Left kidney (tissue), 8 donors: ENCODE data around the gene TSEN54. TPM values are rescaled to one million over a fixed set of nuclear protein-coding genes. Genes with fewer than 3 reads are reported as not detected.
"Not testable (repeated sequence)": the region's sequence is repeated elsewhere in the genome, so short reads cannot be mapped to it uniquely, and the experiment has no call there.

Source experiments
- DNase-seq: peaks from one replicate; pipeline ENCODE4 v3.0.0-alpha.2; 2013
- long read RNA-seq, 8 donors: transcript quantifications; one replicate each; lab custom pipeline, GENCODE V29; 2026
- polyA plus RNA-seq: library from polyadenylated mRNA; unstranded; fragments of 120-200 nt; gene quantifications from one replicate; pipeline ENCODE4 v1.2.1, GENCODE V29; 2013; ENCODE audit not compliant: insufficient read length

The TSEN54 gene
- polyA plus RNA-seq = 53.2 TPM
- long read RNA-seq, donor 1, transcript TSEN54-201 (11 exons, 1,944 nt) = major isoform, 8 of 22 reads
- long read RNA-seq, donor 1, partial matches to known transcripts = 12 of 22 reads
- long read RNA-seq, donor 1, other reads (novel, unspliced or antisense) = 0 of 22 reads
- long read RNA-seq, donor 2, partial matches to known transcripts = 0 of 6 reads
- long read RNA-seq, donor 2, other reads (novel, unspliced or antisense) = 0 of 6 reads
- long read RNA-seq, donor 3, transcript TSEN54-201 (11 exons, 1,944 nt) = major isoform, 7 of 15 reads
- long read RNA-seq, donor 3, partial matches to known transcripts = 6 of 15 reads
- long read RNA-seq, donor 3, other reads (novel, unspliced or antisense) = 0 of 15 reads
- long read RNA-seq, donor 4, partial matches to known transcripts = 0 of 1 reads
- long read RNA-seq, donor 4, other reads (novel, unspliced or antisense) = 0 of 1 reads
- long read RNA-seq, donor 5, transcript TSEN54-201 (11 exons, 1,944 nt) = major isoform, 15 of 18 reads
- long read RNA-seq, donor 5, partial matches to known transcripts = 0 of 18 reads
- long read RNA-seq, donor 5, other reads (novel, unspliced or antisense) = 0 of 18 reads
- long read RNA-seq, donor 6, partial matches to known transcripts = 12 of 15 reads
- long read RNA-seq, donor 6, other reads (novel, unspliced or antisense) = 0 of 15 reads
- long read RNA-seq, donor 7, transcript TSEN54-201 (11 exons, 1,944 nt) = major isoform, 9 of 12 reads
- long read RNA-seq, donor 7, partial matches to known transcripts = 0 of 12 reads
- long read RNA-seq, donor 7, other reads (novel, unspliced or antisense) = 0 of 12 reads
- long read RNA-seq, donor 8, partial matches to known transcripts = 0 of 3 reads
- long read RNA-seq, donor 8, other reads (novel, unspliced or antisense) = 0 of 3 reads

DNA sequence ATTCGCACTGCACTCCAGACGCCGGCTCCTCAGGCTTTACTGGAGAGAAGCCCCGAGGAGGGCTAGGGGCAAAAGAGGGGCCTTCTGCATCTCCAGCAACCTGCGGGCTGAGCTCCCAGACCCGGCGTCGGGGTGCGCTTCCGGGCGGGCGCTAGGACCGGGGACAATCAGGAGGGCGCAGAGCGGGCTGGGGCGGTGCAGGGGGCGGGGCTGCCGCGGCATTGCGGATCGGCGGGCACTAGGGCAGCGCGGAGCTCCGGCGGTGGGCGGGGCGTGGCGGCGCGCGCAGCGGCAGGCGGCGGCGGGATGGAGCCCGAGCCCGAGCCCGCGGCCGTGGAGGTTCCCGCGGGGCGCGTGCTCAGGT, at the start of gene TSEN54:
Gene TSEN54, plus strand, starts transcription at position 274 of the 364 bp plus-strand sequence. Its CDS starts 33 bp downstream, at position 307.
- peak; percentile 88 for DNase-seq

GRCh38 chr17:75468291-75468754, 48.0 kb upstream of the TSEN54 start:
- DNase-seq = no peak

DNA sequence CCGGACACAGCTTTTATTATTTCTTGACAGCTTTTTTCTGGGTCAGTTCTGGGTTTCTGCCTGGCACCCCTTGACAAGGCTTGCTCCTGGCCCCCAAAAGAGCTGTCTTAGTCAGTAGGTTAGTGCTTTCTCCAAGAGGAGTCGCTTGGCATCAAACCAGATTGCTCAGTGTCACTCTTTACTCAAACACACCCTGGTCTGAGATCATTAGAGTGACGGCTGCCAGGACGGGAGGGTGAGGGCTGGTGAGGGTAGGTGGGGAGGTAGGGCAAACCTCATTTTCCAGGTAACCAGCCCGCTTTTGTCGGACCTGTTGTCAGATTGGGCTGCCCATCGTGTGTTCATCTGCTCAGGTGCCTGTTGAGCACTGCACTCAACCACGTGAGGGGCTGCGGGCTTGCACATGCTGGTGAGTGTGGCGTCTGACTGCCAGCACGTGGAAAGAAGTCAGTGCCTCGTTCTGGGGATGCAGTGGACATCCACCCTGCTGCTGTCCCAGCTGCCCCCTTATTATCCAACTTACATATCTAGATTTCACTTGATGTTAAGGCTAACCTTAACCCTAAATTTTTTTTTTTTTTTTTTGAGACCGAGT, 47.5 kb upstream of the TSEN54 start:
- DNase-seq = no peak

DNA sequence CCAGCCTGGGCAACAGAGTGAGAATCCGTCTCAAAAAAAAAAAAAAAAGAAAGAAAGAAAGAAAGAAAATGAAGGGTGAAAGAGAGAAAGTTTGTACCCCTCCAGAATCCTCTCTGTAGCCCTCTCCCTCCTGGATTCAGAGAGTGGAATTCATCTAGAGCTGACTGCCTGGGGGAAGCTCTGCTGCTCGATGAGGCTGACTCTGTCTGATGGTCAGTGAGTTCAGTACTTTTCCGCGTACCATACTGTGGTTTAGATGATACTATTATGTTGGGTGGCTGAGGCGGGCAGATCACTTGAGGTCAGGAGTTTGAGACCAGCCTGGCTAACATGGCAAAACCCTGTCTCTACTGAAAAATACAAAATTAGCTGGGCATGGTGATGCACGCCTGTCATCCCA, 45.1 kb upstream of the TSEN54 start:
- no peak for DNase-seq

- no peak for DNase-seq
Measured at GRCh38 chr17:75472119-75472518, 44.2 kb upstream of the TSEN54 start.

GRCh38 chr17:75473246-75473645, 43.1 kb upstream of the TSEN54 start:
- no peak for DNase-seq

DNA sequence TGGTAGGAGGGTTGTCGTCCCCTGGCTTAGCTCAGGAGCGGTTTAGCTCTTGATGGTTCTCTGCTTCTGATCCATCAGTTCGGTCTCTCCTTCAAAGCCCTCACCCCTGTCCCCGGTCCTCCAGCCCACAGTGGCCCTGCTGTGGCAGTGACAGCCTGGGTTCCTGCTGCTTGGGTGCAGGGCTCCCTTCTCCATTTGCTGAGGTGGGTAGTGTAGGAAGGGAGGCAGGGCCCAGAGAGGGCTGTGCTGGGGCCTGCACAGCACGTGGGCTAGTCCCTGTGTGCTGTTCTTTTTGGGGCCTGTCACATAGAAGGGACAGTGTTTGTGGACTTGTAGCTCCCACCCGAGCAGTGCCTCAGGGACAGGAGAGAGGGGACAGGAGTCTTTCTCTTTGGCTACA, 41.6 kb upstream of the TSEN54 start:
- no peak for DNase-seq

DNA sequence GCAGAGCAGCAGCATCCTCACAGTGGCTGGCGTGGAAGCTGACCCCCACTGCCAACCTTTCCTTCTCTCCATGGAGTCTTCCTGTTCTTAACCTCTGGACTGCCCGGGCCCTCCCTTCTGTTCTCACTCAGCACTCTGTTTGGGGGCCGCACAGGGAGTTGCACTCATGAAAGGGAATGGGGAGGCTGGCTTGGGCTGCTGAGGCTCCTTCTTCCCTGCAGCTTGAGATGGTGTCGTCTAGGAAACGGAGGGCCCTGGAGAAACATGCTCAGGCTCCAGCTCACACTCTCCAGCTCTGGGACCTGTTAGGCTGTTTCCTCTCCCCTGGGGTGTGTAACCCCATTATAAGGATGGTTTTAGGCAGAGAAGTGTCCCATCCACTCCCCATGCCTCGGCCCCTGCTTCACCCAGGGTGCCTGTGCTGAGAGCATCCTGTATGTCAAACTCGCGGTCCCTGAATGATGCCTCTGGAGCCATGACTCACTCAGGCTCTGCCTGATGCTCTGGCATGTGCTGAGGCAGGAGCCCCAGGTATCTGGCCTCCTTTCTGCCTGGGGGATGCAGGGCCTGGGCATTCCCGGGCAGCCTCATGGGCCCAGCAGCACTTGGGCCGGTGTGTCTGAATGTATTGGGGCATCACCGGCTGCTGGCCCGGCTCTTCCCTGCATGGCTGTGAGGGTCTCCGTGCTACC, 41.0 kb upstream of the TSEN54 start:
- DNase-seq = no peak

- DNase-seq = no peak
Measured at GRCh38 chr17:75475851-75476250, 40.5 kb upstream of the TSEN54 start.

GRCh38 chr17:75476271-75476671, 40.1 kb upstream of the TSEN54 start:
- no peak for DNase-seq

DNA sequence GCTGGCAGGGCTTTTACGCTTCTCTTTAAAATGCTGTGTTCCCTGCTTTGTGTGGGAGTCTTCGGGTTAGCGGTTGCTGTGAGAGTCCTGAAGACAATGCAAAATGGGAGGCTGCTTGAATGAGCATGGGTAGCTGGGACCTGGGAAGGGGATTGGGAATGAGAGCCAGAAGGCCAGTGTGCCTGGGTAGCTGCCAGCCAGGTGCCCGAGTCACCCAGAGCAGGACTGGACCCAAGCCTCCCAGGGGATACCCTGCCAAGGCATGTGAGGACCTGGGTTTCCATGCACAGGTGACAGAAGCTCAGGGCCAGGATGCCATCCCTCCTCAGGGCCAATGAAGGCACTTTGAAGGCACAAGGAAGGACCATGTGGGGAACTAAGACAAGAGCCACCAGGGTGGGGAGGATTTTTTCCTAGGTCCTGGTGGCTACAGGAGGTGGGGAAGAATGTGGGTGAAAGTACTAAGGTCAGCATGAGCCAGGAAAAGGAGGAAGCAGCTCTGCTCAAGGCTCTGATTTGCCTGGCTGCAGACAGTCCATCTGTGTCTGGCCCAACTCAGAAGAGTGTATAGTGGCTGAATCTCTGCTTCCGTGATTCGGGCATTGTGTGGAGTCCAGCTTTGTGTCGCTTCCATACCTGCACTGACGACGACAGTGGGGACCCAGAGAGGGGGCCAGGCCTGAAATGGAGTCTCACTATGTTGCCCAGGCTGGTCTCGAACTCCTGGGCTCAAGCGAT, 39.4 kb upstream of the TSEN54 start:
- DNase-seq = no peak

DNA sequence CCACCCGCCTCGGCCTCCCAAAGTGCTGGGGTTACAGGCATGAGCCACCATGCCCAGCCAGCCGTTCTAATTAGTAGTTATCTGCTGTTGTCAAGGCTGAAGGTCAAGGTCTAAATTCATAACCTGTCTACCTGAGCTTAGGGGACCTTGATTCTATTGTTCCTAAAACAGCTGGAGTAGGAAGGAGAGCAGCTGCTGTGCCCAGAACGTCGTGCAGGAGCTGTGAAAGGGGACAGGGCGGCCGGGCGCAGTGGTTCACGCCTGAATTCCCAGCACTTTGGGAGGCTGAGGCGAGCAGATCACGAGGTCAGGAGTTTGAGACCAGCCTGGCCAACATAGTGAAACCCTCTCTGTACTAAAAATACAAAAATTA, 38.9 kb upstream of the TSEN54 start:
- DNase-seq = not testable (repeated sequence)

GRCh38 chr17:75478508-75478907, 37.8 kb upstream of the TSEN54 start:
- DNase-seq = peak; percentile 78

DNA sequence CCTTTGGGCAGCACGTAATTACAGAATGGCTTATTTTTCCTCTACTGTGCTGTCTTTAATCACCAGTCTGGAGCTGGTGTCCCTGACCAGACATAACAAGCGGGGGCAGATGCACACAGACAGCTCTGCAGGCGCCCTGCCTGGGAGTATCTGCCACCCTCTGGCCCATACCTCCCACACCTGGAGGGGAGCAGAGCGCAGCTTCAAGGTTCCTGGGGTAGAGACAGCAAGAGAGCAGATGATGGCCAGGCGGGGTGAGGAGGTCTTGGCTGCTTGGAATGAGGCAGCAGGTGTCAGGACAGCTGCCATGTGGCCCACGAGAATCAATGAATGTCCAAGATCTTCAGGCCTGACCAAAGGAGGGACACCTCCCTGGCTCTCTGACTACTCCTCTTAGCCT, 36.0 kb upstream of the TSEN54 start:
- no peak for DNase-seq

- DNase-seq = no peak
Measured at GRCh38 chr17:75481194-75482068, 34.9 kb upstream of the TSEN54 start.

DNA sequence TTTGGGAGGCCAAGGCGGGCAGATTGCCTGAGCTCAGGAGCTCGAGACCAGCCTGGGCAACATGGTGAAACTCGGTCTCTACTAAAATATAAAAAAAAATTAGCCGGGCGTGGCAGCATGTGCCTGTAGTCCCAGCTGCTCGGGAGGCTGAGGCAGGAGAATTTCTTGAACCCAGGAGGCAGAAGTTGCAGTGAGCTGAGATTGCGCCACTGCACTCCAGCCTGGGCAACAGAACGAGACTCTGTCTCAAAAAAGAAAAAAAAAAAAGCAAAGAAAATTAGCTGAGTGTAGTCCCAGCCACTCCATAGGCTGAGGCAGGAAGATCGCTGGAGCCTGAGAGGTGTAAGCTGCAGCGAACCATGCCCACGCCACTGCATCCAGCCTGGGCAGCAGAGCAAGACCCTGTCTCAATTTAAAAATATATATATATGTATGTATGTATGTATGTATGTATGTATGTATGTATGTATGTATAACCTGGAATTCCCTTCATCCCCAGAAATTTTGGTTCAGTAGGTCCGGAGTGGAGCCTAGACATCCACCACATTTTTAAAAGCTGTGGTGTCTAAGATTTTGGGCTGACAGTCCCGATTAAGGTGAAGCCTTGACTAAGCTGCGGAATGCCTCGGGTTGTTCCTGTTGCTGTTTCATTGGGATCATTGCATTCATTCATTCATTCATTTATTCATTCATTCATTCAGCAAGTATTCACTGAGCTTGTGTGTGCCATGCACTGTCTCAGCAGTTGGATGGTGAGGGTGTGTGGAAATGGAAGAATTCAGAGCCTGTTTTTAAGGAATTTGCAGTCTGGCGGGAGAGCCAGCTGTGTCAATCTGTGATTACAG, 34.0 kb upstream of the TSEN54 start:
- no peak for DNase-seq

DNA sequence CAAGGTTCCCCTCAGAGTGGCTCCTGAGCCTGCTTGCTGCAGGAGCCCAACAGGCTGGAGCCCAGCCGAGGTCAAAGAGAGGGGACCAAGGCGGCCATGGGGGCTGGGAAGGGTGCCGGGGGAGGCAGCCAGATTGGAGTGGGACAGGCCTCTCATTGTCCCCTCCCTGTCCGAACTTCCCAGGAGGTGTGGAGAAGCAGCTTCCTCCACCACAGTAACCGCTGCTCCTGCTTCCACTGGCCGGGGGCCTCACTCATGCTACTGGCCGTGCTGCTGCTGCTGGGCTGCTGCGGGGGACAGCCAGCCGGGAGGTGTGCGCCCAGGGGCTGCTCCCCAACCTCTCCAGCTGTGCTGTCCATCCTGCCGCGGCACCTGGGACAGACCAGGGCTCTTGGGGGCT, 30.6 kb upstream of the TSEN54 start:
- no peak for DNase-seq

DNA sequence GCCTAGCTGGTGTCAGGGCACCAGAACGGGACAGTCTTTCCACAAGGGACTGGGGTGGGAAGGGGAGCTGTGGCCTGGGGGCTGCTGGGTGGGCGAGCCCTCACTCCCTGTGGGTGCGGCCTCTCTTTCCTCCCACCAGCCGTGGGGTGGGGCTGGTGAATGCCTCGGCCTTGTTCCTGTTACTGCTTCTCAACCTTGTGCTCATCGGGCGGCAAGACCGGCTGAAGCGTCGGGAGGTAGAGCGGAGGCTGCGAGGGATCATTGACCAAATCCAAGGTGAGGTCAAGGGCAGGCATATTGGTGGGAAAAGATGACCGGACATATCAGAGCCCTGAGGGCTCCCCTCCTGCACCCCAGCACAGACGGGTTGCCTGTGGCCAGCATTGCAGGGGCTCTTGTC, 30.2 kb upstream of the TSEN54 start:
- no peak for DNase-seq

DNA sequence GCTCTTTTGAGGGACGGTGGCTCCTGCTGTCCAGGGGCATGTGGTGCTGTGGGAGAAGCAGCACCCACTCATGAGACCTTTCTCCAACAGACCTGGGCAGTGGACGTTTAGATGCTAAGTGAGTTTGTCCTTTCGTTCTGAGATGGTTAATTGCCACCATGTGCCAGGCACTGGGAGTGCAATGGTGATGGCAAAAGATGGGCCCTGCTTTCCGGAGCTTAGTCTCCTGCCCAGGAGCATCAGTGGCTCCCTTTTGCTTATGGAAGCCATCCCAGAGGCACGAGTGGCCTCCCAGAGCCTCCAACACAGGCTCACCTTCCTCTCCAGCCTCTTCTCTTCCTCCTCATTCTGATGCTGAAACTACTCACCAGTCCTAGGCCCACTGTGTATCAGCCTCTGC, 29.4 kb upstream of the TSEN54 start:
- no peak for DNase-seq
